ENCODE measurements around the gene SH3BGRL3. TPM values are rescaled to one million over a fixed set of nuclear protein-coding genes. Genes with fewer than 3 reads are reported as not detected.

Gene SH3BGRL3
- polyA plus RNA-seq, 3 donors = 478 to 1,744 (median 1,706) TPM

DNA sequence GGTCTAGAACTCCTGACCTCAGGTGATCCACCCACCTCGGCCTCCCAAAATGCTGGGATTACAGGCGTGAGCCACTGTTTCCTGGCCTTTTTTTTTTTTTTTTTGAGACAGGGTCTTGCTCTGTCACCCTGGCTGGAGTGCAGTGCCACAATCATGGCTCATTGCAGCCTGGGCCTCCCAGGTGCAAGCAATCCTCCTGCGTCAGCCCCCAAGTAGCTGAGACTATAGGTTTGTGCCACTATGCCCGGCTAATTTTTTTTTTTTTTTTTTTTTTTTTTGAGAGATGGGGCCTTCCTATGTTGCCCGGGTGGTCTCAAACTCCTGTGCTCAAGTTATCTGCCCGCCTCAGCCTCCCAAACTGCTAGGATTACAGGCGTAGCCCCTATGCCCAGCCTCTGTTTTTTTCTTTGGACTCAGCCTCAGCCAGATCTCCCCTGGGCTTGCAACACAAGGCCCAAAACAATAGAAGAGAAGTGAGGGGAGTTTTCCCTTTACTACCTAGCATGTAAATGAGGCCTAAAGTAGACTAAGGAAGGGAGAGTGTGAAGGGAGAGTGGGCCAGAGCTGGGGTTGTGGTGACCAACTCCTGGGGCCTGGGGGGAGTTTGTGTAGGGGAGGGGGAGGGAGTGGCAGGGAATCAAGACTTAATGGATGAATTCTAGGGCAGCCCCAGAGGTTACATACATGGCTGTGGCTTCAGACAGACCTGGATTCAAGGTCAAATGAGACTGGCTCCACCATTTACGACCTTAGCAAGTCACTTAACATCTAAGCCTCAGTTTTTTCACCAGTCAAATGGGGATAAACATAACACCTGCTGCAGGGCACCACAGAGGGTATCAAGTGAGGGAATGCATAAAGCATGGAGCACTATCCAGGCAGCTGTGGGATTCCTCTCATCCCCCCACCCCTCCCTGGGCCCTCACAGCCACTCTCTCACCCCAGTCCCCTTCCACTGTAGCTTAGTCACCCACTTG is 36.3 kb downstream of the SH3BGRL3 start:
- Histone ChIP-seq H3K9ac (ENCODE audit: insufficient read depth, low read length, poor library complexity, severe bottlenecking) (peak overlapping the region; percentile 74), H4K20me1 (ENCODE audit: insufficient read depth, low read length) (no peaks in the 10 kb centered on the region)
- intact Hi-C loops (cut with micrococcal nuclease) = loop anchor here in 1 of 2 donors (1.0 to 10.0 kb wide), 2 partner anchors 9 to 201 kb away; partner anchors contain the start of gene PDIK1L

DNA sequence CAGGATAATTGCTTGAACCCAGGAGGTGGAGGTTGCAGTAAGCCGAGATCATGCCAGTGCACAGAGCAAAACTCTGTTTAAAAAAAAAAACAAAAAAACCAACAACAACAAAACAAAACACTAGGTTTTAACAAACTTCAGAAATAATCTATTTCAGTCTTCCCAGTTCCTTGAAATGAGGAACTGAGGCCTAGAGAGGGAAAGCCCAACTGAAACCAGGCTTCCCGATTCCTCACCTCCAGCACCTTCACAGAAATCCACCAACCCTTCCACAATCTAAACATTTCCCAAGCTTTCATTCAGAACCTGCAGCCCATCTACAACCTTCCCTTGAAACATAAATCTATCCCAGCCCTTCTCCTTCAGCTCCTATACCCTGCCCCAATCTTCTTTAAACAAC is 37.3 kb downstream of the SH3BGRL3 start:
- intact Hi-C loops (cut with micrococcal nuclease) = loop anchor here in 1 of 2 donors (10.0 kb wide), 1 partner anchor 202 kb away; the partner anchor contains the start of gene PDIK1L
- H3K27me3 ChIP-seq (ENCODE audit: control insufficient read depth in 2 of 2, insufficient read depth in 2 of 2, low read length in 2 of 2) = no peaks in the 10 kb centered on the region

More for the DNA sequence above, 36.3 kb downstream of the SH3BGRL3 start:
- TF ChIP-seq, protein P1, sequence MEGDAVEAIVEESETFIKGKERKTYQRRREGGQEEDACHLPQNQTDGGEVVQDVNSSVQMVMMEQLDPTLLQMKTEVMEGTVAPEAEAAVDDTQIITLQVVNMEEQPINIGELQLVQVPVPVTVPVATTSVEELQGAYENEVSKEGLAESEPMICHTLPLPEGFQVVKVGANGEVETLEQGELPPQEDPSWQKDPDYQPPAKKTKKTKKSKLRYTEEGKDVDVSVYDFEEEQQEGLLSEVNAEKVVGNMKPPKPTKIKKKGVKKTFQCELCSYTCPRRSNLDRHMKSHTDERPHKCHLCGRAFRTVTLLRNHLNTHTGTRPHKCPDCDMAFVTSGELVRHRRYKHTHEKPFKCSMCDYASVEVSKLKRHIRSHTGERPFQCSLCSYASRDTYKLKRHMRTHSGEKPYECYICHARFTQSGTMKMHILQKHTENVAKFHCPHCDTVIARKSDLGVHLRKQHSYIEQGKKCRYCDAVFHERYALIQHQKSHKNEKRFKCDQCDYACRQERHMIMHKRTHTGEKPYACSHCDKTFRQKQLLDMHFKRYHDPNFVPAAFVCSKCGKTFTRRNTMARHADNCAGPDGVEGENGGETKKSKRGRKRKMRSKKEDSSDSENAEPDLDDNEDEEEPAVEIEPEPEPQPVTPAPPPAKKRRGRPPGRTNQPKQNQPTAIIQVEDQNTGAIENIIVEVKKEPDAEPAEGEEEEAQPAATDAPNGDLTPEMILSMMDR (IDR thresholded peaks at IDR 0.05) = no peak
- no peak overlapping the region for H2AFZ ChIP-seq (ENCODE audit: insufficient read depth, low read depth, low read length, poor library complexity, severe bottlenecking)
- WGBS (ENCODE audit: insufficient coverage) = no CpG with 5 or more reads among the region's 8 CpGs
- no peak for DNase-seq
- H3K36me3 ChIP-seq (replicated peaks in 1 of 2; ENCODE audit: control insufficient read depth in 1 of 2, insufficient read depth in 2 of 2, low read length in 2 of 2) = peaks cover 9 to 11% of the 10 kb centered on the region in 2 donors
- peak overlapping the region; percentile 82 for H3K4me2 ChIP-seq (replicated peaks; ENCODE audit: extremely low read depth, low read length, poor library complexity, severe bottlenecking)
- no peaks in the 10 kb centered on the region for H3K9me3 Mint-ChIP-seq
- peak overlapping the region; percentile 91 for H3K4me3 Mint-ChIP-seq
- no peaks in the 10 kb centered on the region for H3K27me3 ChIP-seq (ENCODE audit: control insufficient read depth in 2 of 2, insufficient read depth in 2 of 2, low read length in 2 of 2)
- H3K27ac Mint-ChIP-seq = peak overlapping the region; percentile 86 to 99 (median 97)
- H3K4me1 Mint-ChIP-seq = peaks cover 88% of the 10 kb centered on the region
- peak overlapping the region in 1 of 3 experiments; percentile 83 for H3K4me3 ChIP-seq (replicated peaks in 1 of 3; ENCODE audit: low read depth in 2 of 3, low read length in 3 of 3)
- H3K4me1 ChIP-seq (ENCODE audit: control insufficient read depth in 1 of 2, insufficient read depth in 2 of 2, low read length in 2 of 2) = peaks cover 89 to 92% of the 10 kb centered on the region in 2 donors
- H3K9me3 ChIP-seq (replicated peaks in 1 of 2; ENCODE audit: control insufficient read depth in 1 of 2, insufficient read depth in 1 of 2, low read length in 2 of 2) = no peaks in the 10 kb centered on the region
- peaks cover 0 to 1% (median 0%) of the 10 kb centered on the region in 3 donors for H3K27me3 Mint-ChIP-seq (ENCODE audit: low read depth in 3 of 3)
- peaks cover 14 to 16% of the 10 kb centered on the region in 2 donors for H3K36me3 Mint-ChIP-seq
- peaks cover 63% of the 10 kb centered on the region for H3K79me2 ChIP-seq (ENCODE audit: insufficient read depth, low read length)
- peak overlapping the region; percentile 88 to 92 for H3K27ac ChIP-seq (ENCODE audit: low read depth in 1 of 2, low read length in 2 of 2)

More for the DNA sequence above, 37.3 kb downstream of the SH3BGRL3 start:
- Mint-ChIP-seq H3K9me3 (no peaks in the 10 kb centered on the region), H3K36me3 (peaks cover 20 to 23% of the 10 kb centered on the region in 2 donors), H3K27ac (peak overlapping the region; percentile 86 to 99 (median 97)), H3K27me3 (ENCODE audit: low read depth in 3 of 3) (no peaks in the 10 kb centered on the region), H3K4me3 (peak overlapping the region; percentile 91), H3K4me1 (peaks cover 88% of the 10 kb centered on the region)
- peak overlapping the region; percentile 74 for H3K9ac ChIP-seq (ENCODE audit: insufficient read depth, low read length, poor library complexity, severe bottlenecking)
- no peaks in the 10 kb centered on the region for H3K9me3 ChIP-seq (replicated peaks in 1 of 2; ENCODE audit: control insufficient read depth in 1 of 2, insufficient read depth in 1 of 2, low read length in 2 of 2)
- TF ChIP-seq, protein P1 (IDR thresholded peaks at IDR 0.05) = no peak
- 0% methylated on average over 1 of the region's 2 CpGs for WGBS (ENCODE audit: insufficient coverage)
- DNase-seq = peak in 2 of 3 donors; percentile 57 to 74
- peak overlapping the region; percentile 88 to 92 for H3K27ac ChIP-seq (ENCODE audit: low read depth in 1 of 2, low read length in 2 of 2)
- peak overlapping the region; percentile 45 to 83 (median 50) for H3K4me3 ChIP-seq (replicated peaks in 1 of 3; ENCODE audit: low read depth in 2 of 3, low read length in 3 of 3)
- peak overlapping the region; percentile 82 for H3K4me2 ChIP-seq (replicated peaks; ENCODE audit: extremely low read depth, low read length, poor library complexity, severe bottlenecking)
- H3K4me1 ChIP-seq (ENCODE audit: control insufficient read depth in 1 of 2, insufficient read depth in 2 of 2, low read length in 2 of 2) = peaks cover 92 to 93% of the 10 kb centered on the region in 2 donors
- peaks cover 5% of the 10 kb centered on the region for H4K20me1 ChIP-seq (ENCODE audit: insufficient read depth, low read length)
- peak overlapping the region; percentile 5 for H2AFZ ChIP-seq (ENCODE audit: insufficient read depth, low read depth, low read length, poor library complexity, severe bottlenecking)
- peaks cover 9 to 17% of the 10 kb centered on the region in 2 donors for H3K36me3 ChIP-seq (replicated peaks in 1 of 2; ENCODE audit: control insufficient read depth in 1 of 2, insufficient read depth in 2 of 2, low read length in 2 of 2)
- peaks cover 64% of the 10 kb centered on the region for H3K79me2 ChIP-seq (ENCODE audit: insufficient read depth, low read length)
